GM18873 (cell line): ENCODE data around the gene TEAD4.

Experiments
- ATAC-seq: cut with Tn5 transposase; IDR thresholded peaks from one replicate; pipeline ENCODE4 v1.9.1; 2021; ENCODE audit warnings: mild to moderate bottlenecking, moderate library complexity, moderate number of reproducible peaks; ENCODE audit not compliant: unreplicated experiment, low FRiP score

TEAD4 gene

GRCh38 chr12:3028108-3028507 lies 68.9 kb downstream of the TEAD4 start:
- ATAC-seq = no peak

GRCh38 chr12:3030821-3031429 lies 71.7 kb downstream of the TEAD4 start:
- no peak for ATAC-seq

GRCh38 chr12:3032161-3032560 lies 73.0 kb downstream of the TEAD4 start:
- ATAC-seq = no peak

- ATAC-seq = no peak
Measured at GRCh38 chr12:3032770-3033538, 73.8 kb downstream of the TEAD4 start.

- ATAC-seq = no peak
Measured at GRCh38 chr12:3033539-3033867, 74.3 kb downstream of the TEAD4 start.

- no peak for ATAC-seq
Measured at GRCh38 chr12:3034067-3034750, 75.0 kb downstream of the TEAD4 start.

- ATAC-seq = no peak
Measured at GRCh38 chr12:3035171-3035570, 76.0 kb downstream of the TEAD4 start.

GRCh38 chr12:3035815-3036702 lies 76.9 kb downstream of the TEAD4 start:
- ATAC-seq = no peak

GRCh38 chr12:3036901-3037600 lies 77.9 kb downstream of the TEAD4 start:
- no peak for ATAC-seq

- ATAC-seq = no peak
Measured at GRCh38 chr12:3038166-3038565, 79.0 kb downstream of the TEAD4 start.

GRCh38 chr12:3038926-3039510 lies 79.8 kb downstream of the TEAD4 start:
- no peak for ATAC-seq

GRCh38 chr12:3040026-3040656 lies 80.9 kb downstream of the TEAD4 start:
- no peak for ATAC-seq

- ATAC-seq = no peak
Measured at GRCh38 chr12:3040663-3041544, 81.7 kb downstream of the TEAD4 start.

- no peak for ATAC-seq
Measured at GRCh38 chr12:3041558-3042164, 82.5 kb downstream of the TEAD4 start.

GRCh38 chr12:3042394-3042793 lies 83.2 kb downstream of the TEAD4 start:
- ATAC-seq = no peak

- ATAC-seq = no peak
Measured at GRCh38 chr12:3042826-3043225, 83.6 kb downstream of the TEAD4 start.

- ATAC-seq = no peak
Measured at GRCh38 chr12:3043406-3043805, 84.2 kb downstream of the TEAD4 start.

- no peak for ATAC-seq
Measured at GRCh38 chr12:3044141-3044630, 85.0 kb downstream of the TEAD4 start.
